Medulla oblongata (tissue), 1 donor: ENCODE data around the gene HAPSTR1.
"Not testable (repeated sequence)": the region's sequence is repeated elsewhere in the genome, so short reads cannot be mapped to it uniquely, and the experiment has no call there.

Experiments
- DNase-seq: peaks from one replicate; pipeline ENCODE4 v3.0.0-alpha.2; 2015; ENCODE audit errors: extremely low spot score

Gene HAPSTR1, protein sequence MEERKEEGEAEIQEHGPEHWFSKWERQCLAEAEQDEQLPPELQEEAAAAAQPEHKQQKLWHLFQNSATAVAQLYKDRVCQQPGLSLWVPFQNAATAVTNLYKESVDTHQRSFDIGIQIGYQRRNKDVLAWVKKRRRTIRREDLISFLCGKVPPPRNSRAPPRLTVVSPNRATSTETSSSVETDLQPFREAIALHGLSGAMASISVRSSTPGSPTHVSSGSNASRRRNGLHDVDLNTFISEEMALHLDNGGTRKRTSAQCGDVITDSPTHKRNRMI

DNA sequence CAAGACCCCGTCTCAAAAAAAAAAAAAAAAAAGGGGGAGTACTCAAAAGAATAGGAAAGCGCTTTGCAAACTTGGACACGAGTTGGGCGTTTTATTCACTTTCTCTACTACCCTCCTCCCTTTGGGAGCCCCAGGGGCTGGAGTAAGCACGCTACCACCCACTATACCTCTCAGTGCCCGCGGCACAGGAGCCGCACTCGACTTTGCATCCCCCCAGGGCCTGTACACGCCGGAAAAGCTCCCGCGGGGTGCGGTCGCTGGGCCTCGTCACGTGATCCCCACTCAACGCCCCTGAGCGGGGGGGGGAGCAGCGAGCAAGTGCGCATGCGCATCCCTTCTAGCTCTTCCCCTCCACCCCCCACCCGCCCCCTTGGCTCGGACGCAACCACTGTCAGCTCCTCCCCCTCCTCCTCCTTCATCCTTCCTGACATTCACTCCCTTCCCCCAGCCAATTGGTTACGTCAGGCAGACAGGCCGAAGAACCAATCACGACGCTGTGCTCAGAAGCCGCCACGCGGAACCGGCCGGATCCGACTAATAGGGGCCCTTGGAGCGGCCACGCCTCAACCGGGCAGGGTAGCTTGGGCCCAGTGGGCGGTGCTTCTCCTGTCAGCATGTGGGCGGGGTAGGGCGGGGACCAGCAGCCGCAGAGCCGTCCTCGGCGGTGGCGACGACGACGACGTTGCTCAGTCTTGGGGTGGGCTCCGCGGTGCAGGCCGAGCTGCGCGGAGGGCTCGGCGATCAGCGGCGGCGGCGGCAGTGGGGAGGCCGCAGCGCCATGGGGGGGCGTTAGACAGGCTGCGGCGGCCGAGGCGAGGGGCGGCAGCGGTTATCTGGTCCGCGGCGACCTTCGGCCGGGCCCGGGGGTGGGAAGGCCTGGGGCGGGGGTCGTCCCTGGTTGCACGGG lies at the start of gene HAPSTR1:
HAPSTR1 (plus strand) TSS at position 685 of the 907 bp plus-strand sequence. CDS start 401 bp downstream, outside the sequence.
- DNase-seq: peak; percentile 100

DNA sequence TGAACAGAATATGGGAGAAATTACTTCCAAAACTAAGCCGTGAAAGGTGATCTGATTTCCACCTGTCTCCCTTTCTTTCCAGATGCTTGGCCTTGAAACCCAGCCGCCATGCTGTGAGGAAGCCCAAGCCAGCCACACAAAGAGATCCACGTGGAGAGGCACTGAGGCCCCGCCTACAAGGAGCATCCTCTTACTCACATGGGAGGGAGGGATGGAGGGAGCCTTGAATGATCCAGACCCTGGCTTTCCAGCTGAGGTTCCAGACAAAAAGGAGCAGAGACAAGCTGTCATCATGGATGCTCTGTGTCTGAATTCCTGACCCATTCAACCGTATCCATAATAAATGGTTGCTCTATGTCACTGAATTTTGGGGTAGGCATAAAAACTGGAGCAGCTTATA lies 48.9 kb upstream of the HAPSTR1 start:
- DNase-seq: no peak

DNA sequence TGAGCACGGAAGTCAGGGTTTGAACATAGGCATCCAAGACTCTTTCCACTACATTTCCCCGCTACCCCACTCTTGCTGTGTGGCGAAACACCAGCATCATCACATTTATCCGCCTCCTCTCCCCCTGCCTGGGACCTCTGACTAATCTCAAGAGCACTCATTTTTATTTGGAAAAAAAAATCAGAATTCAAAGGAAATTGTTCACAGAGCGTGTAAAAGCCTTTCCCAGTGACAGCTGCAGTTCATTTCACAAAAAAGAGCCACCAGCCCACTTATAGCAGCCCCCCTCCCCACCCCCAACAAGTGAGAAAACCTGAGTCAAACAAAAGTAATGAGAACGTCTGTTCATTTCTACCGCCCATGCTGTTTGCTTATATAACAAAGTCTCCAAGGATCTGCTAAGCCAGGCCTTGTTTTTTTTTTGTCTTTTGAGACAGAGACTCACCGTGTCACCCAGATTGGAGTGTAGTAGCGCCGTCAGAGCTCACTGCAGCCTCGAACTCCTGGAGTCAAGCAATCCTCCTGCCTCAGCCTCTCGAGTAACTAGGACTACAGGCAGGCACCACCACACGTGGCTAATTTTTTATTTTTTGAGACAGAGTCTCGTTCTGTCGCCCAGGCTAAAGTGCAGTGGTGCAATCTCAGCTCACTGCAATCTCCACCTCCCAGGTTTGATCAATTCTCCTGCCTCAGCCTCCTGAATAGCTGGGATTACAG lies 48.3 kb upstream of the HAPSTR1 start:
- no peak for DNase-seq

DNA sequence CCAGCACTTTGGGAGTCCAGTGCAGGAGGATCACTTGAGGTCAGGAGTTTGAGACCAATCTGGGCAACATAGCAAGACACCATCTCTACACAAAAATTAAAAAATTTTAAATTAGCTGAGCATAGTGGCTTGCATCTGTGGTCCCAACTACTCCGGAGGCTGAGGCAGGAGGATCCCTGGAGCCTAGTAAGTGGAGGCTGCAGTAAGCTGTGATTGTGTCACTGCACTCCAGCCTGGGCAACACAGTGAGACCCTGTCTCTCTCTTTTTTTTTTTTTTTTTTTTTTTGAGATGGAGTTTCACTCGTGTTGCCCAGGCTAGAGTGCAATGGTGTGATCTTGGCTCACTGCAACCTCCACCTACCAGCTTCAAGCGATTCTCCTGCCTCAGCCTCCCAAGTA lies 45.9 kb upstream of the HAPSTR1 start:
- DNase-seq: not testable (repeated sequence)

DNA sequence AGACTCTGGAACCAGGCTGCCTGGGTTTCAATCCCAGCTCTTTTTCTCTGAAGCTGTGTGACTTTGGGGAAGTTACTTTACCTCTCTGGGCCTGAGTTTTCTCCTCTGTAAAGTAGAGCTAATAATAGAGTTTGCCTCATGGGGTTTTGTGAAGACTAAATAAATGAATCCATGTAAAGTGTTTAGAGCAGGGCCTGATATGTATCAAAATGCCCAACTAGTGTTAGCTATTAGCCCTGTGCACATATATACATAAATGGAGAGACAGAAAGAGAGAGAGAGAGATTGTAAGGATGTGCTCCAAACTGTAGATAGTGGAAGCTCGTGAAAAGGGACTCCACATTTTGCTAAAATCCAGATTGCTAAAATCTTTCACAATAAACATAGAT lies 44.8 kb upstream of the HAPSTR1 start:
- no peak for DNase-seq

DNA sequence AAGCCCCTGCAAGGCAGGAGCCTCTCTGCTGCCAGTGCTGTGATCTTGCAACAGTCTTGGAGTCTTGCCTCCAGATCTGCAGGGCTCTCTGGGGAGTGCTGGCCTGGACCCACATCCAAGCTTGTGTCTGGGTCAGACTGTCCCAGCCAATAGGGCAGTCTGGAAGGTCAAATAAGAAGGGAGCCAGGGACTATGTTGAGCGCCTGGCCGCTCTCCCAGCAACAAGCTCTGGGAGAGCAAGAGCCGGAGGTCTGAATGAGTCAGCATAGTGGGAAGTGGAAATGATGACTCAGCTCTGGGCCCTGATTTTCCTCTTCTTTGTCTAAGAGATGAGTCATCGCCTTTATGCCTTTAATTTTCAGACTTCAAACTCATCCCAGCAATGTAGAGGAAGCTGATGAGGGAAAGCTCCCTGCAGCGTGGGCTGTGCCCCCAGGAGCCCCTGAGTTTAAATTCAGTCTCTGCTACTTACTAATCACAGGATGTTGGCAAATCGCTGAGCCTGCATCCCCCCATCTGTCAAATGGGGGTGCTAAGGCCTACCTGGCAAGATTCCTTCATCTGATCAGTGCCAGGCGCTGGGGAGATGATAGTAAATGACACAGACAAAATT lies 43.6 kb upstream of the HAPSTR1 start:
- peak; percentile 70 for DNase-seq

DNA sequence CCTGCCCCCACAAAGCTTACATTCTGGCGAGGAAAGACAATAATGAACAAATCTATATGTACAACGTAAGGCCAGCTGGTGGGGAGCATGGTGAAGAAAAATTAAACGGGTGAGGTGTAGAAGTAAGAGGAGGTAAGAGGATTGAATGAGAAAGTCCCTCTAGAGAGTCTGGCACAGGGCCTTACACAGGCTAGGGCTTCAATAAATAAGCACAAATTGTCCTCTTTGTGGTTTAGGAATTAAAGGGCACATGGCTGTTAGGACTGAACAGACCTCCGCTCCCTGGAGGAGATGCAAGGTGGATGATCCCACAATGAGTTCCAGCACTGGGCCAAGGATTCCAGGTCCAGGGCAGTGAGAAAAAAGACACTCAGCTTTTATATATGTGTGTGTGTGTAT lies 43.1 kb upstream of the HAPSTR1 start:
- no peak for DNase-seq

DNA sequence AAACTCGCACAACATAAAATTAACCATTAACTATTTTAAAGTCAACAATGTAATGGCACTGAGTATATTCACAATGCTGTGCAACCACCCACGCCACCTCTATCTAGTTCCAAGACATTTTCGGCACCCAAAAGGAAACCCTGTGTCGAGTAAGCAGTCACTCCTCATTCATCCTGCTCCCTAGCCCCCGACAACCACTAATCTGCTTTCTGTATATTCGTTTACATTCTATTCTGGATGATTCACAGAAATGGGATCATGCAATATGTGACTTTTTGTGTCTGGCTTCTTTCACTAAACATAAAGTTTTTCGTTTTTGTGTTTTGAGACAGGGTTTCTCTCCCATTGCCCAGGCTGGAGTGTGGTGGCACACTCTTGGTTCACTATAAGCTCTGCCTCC lies 42.2 kb upstream of the HAPSTR1 start:
- DNase-seq: no peak

DNA sequence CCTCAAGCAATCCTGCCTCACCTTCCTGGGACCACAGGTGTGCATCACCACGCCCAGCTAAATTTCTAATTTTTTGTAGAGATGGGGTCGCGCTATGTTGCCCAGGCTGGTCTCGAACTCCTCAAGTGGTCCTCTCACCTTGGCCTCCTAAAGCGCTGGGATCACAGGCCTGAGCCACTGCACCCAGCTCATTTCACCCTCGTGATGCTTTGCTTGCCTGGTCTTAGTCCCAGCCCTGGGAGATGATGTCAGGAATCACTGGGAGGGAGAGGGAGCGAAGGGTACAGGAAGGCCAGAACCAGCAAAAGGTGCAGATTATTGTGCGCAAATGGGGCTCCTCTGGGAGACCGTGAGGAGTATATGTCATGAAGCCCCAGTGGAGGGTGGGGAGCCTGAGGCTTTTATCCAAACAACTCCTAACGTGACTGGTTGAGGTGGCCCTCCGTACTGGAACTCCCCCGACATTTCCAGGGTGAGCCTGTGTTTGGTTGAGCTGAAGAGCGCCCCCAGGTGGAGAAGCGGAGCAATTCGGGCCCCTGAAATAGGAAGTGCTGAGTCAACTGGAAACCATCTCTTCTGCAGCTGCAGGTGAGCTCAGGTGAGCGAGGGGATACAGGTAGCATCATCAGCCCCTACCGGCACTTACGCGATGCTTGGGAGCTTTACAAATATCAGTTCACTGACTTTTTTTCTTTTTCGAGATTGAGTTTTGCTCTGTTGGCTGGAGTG lies 41.2 kb upstream of the HAPSTR1 start:
- DNase-seq: no peak

DNA sequence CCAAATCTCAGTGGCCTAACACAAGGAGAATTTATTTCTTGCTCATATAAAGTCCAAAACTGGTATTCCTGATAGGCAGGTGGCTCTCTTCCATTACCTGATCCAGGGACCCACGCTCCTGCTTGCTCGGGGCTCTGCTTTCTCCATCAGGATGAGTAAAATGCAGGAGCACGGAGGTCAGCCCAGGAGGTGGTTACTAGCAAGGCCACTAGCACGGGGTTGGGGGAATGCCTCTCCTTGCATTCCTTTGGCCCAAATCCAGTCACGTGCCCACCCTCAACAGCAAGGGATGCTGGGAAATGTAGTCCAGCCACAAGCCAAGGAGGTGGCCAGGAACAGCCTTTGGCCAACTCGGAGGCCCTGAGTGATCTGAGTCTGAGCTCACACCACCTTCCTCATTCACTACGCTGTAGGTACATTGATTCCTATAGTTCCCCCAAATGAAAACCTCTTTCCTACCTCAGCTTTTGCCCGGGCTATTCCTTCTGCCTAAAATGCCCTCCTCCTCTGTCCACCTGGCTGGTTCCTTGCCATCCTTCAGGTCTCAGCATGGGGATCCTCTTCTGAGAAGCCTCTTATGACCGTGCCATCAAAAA lies 38.3 kb upstream of the HAPSTR1 start:
- DNase-seq: no peak

DNA sequence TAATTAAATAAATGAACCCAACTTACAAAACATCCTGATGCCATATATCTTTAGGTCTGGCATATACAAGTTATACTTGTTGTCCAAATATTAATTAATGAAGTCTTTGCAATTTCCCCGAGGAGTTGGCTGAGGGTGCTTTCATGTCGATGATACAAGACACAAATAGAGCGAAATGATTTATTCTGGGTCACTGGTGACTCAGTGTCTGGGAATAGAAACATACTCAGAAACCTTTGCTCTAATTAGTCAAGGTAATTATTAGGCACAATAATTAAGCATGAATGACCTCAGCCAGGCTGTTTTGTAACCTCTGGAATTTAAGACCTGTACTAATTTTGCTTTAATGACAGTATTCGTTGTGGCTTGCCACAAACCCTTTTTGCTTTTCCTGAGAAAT lies 37.0 kb upstream of the HAPSTR1 start:
- no peak for DNase-seq

DNA sequence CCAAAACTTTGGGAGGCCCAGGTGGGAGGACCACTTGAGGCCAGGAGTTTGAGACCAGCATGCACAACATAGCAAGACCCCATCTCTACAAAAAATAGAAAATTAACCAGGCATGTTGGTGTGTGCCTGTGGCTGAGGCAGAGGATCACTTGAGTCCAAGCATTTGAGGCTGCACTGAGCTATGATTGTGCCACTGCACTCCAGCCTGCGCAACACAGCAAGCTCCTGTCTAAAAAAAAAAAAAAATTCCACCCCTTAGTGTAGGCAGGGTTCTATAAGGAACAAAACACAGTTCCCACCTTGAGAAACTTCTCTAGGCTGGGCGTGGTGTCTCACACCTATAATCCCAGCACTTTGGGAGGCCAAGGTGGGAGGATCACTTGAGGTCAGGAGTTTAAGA lies 36.3 kb upstream of the HAPSTR1 start:
- no peak for DNase-seq

DNA sequence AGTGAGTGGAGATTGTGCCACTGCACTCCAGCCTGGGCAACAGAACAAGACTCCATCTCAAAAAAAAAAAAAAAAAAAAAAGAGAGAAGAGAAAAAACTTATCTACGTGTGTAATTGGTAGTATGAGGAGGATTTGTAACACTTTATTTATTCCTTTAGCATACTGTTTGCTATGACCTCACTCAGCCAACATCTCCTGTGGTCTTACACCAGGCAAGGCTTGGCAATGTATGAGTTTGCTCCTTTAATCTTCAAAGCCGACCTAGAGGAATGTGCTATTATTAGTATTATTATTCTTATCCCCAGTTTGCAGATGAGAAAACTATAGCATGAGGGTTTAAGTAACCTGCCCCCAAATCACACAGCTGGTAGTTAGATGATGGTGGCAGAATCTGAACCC lies 35.8 kb upstream of the HAPSTR1 start:
- no peak for DNase-seq

DNA sequence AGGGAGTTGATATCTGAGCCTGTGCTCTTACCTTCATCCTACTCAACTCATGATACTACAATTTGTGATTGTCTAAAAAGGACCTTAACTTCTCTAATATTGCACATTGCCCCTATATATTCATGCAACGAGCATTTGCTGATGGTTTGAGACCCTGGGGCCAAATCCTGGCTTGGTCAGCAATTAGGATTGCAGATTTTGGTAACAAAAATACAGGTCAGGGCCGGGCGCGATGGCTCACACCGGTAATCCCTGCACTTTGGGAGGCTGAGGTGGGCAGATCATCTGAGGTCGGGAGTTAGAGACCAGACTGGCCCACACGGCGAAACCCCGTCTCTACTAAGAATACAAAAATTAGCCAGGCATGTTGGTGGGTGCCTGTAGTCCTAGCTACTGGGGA lies 35.4 kb upstream of the HAPSTR1 start:
- no peak for DNase-seq

DNA sequence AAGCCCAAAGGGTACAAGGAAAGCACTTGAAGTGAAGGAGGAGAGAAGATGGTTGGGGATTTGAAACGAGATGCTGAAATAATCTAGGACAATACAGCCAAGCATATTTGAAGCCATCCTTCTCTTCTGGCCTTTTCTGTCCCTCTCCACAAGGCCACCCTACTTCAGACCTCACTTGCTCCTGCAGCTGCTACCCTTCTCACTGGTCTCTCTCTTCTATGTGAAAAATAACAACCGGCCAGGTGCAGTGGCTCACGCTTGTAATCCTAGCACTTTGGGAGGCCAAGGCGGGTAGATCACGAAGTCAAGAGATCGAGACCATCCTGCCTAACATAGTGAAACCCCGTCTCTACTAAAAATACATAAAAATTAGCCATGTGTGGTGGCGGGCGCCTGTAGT lies 33.2 kb upstream of the HAPSTR1 start:
- DNase-seq: no peak

DNA sequence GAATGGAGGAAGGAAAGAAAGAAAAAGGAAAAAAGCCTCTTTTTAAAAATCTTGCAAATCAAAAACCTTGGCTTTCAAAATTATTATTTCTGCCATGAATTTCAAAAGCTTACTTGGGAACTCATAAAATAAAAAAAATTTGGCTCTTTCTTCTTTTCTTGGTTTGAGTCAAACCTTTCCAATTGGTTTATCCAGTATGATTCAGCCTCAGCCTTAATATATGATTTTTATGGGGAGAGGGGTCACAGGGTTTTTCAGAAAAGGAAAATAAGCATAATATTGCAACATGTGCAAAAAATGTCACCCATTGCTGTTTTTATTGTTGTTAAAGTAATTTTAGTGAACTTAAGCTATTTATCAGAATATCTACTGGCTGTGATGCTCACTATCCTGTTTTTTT lies 31.2 kb upstream of the HAPSTR1 start:
- no peak for DNase-seq

DNA sequence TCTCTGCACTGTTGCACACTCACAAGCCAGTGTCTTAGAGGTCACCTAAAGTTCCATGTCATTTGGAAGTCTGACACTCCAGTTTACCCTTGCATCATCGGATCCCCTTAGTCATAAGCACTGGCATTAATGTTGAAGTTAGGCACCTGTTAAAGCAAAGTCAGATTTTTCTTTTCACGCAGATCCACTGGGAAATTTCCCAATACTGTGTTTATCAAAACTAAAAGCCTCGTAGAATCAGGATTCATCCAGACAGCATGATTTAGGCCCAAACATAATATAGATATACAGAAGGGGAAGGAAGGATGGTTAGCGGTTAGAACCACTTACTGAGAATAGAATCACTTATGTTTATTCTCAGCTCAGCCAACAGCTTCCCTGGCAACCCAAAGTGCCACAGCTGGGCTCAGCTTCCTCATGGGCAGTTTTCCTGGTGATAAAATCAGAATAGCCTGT lies 30.1 kb upstream of the HAPSTR1 start:
- peak; percentile 7 for DNase-seq

DNA sequence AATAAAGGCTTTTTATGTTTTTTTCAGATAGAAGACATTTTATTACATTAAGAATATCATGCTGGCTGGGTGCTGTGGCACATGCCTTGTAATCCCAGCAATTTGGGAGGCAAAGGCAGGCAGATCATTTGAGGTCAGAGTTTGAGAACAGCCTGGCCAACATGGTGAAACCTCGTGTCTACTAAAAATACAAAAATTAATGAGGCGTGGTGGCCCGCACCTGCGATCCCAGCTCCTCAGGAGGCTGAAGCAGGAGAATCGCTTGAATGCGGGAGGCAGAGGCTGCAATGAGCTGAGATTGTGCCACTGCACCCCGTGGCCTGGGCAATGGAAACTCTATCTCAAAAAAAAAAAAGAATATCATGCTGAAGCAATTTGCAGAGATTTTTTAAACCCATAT lies 29.1 kb upstream of the HAPSTR1 start:
- DNase-seq: no peak

DNA sequence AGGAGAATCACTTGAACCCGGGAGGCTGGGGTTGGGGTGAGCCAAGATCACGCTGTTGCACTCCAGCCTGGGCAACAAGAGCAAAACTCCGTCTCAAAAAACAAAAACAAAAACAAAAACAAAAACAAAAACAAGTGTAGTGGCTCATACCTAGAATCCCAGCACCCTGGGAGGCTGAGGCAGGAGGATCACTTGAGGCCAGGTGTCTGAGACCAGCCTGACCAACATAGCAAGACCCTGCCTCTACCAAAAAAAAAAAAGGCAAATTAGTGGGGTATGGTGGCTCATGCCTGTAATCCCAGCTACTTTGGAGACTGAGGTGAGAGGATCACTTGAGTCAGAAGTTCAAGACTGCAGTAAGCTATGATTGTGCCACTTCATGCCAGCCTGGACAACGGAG lies 26.4 kb upstream of the HAPSTR1 start:
- DNase-seq: no peak

DNA sequence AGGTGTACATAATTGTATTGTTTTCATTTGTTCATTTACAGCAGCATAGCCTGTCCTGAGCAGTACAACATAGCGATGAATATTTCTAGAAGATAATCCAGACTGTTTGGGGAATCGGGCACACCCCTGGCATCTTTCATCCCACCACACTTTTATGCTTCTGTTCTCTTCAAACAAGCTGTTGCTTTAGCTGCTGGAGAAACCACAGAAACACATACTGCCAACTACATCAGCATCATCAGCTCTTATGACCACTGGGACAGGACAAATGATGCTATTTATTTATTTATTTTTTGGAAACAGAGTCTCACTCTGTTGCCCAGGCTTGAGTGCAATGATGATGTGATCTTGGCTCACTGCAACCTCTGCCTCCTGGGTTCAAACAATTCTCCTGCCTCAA lies 22.6 kb upstream of the HAPSTR1 start:
- DNase-seq: no peak

DNA sequence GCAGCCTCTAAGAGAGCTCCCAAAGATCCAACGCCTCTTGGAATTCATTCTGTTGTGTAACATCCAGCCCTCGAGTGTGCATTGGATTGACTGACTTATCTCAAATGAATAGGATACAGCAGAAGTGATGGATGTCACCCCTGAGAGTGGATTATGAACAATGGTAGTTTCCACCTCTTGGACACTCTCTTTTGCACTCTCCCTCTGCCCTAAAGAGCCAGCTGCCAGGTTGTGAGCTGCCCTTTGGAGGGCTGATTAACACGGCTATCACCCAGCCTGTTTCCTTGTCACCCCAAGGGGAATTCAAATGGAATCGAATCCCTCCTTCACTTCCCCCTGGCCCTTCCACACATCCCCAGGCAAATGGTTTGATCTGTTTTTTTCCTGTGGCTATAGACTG lies 21.2 kb upstream of the HAPSTR1 start:
- DNase-seq: no peak
